NB4 (cell line): Measurements from ENCODE around the gene CAMTA2.

ENCODE experiments used
- CTCF ChIP-seq: IDR thresholded peaks from one replicate; pipeline ENCODE4 v1.5.1; 2012; ENCODE audit warnings: low read depth, low read length
- MAX ChIP-seq: IDR thresholded peaks from 2 replicates; pipeline ENCODE4 v1.6.1; 2011; ENCODE audit warnings: low read depth, low read length
- MYC ChIP-seq: IDR thresholded peaks from 2 replicates; pipeline ENCODE4 v1.6.1; 2011; ENCODE audit warnings: low read depth, low read length
- POLR2A ChIP-seq: IDR thresholded peaks from 2 replicates; pipeline ENCODE4 v1.6.1; 2011; ENCODE audit warnings: mild to moderate bottlenecking; ENCODE audit not compliant: insufficient read length; ENCODE audit errors: extremely low read depth

- TF ChIP-seq CTCF = peak; percentile 48
- no peak for TF ChIP-seq POLR2A
- no peak for TF ChIP-seq MYC
- TF ChIP-seq MAX = peak; percentile 19
Measured at GRCh38 chr17:5031365-5032082, 44.0 kb upstream of the CAMTA2 start.
